HUES48 (cell line): ENCODE measurements around the gene ADAMTS16.
"Not testable (repeated sequence)": the region's sequence is repeated elsewhere in the genome, so short reads cannot be mapped to it uniquely, and the experiment has no call there.

Experiments
- H3K27ac ChIP-seq: one replicate; pipeline ENCODE4 v1.7.0; 2013; ENCODE audit warnings: low read depth, low read length, inconsistent platforms
- H3K27me3 ChIP-seq: 2 replicates; pipeline ENCODE4 v1.6.1; 2013; ENCODE audit warnings: mild to moderate bottlenecking, low read length; ENCODE audit not compliant: control insufficient read depth, insufficient read depth
- H3K36me3 ChIP-seq: 2 replicates; pipeline ENCODE4 v1.6.1; 2013; ENCODE audit warnings: low read length; ENCODE audit not compliant: control insufficient read depth, insufficient read depth
- H3K4me1 ChIP-seq: 2 replicates; pipeline ENCODE4 v1.6.1; 2013; ENCODE audit warnings: mild to moderate bottlenecking, low read length; ENCODE audit not compliant: control insufficient read depth, insufficient read depth
- H3K4me3 ChIP-seq: 2 replicates; pipeline ENCODE4 v1.5.1; 2013; ENCODE audit warnings: mild to moderate bottlenecking, low read depth, low read length
- H3K9ac ChIP-seq: 2 replicates; pipeline ENCODE4 v1.6.1; 2013; ENCODE audit warnings: mild to moderate bottlenecking, low read depth, low read length, moderate library complexity
- H3K9me3 ChIP-seq: 2 replicates; pipeline ENCODE4 v1.6.1; 2013; ENCODE audit warnings: low read length; ENCODE audit not compliant: control insufficient read depth, insufficient read depth

ADAMTS16 gene

DNA sequence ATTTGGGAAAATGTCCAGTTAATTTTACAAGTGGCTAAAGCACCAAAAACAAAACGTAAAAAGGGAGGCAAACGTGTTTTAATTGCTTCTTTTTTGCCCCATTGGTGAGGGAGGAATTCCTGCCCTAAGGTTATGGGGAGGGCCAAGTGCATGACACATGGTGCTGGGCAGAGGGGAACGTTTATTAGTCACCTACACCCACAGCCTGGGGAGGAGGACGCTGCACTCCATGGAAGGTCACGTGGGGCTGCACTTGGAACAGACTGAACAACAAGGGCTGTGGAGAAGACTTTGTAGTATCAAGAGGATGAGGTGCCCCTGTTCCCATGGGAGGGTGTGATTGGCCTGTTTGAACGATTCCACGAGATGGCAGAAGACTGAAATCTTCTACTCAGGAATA lies 13.7 kb upstream of the ADAMTS16 start:
- Histone ChIP-seq H3K36me3 (no peaks in the 10 kb centered on the region), H3K9ac (no peak overlapping the region), H3K4me1 (no peaks in the 10 kb centered on the region), H3K4me3 (no peak overlapping the region), H3K27ac (no peak overlapping the region), H3K9me3 (no peaks in the 10 kb centered on the region), H3K27me3 (no peaks in the 10 kb centered on the region)

DNA sequence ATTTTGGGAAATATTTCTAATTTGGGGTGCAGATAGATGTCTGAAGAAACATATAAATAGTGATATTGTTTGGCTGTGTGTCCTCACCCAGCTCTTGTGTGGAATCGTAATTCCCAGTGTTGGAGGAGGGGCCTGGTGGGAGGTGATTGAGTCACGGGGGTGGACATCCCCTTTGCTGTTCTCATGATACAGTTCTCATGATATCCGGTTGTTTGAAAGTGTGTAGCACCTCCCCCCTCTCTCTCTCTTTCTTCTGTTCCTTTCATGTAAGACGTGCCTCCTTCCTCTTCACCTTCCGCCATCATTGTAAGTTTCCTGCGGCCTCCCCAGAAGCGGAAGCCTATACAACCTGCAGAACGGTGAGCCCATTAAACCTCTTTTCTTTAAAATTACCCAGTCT lies 11.4 kb upstream of the ADAMTS16 start:
- no peaks in the 10 kb centered on the region for H3K27me3 ChIP-seq
- no peak overlapping the region for H3K27ac ChIP-seq
- no peak overlapping the region for H3K9ac ChIP-seq
- H3K4me1 ChIP-seq: no peaks in the 10 kb centered on the region
- H3K9me3 ChIP-seq: peaks cover 2% of the 10 kb centered on the region; the same call in 1 of the 2 replicates
- no peaks in the 10 kb centered on the region for H3K36me3 ChIP-seq
- H3K4me3 ChIP-seq: no peak overlapping the region

DNA sequence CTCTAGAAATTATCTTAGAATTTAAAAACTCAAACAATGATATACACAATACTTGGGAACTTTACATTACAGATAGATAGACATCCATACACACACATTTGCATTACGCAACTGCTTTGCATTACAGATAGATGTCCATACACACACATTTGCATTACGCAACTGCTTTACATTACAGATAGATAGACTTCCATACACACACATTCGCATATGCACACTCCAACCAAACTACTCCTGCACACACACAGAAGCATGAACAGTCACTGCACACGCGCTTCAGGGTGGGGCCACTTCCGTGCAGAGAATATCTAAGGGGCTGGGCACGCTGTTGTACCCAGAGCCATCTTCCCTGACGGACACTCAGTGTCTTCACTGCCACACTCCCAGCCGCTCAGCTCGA lies 7.9 kb upstream of the ADAMTS16 start:
- no peaks in the 10 kb centered on the region for H3K36me3 ChIP-seq
- no peak overlapping the region for H3K4me3 ChIP-seq
- H3K9me3 ChIP-seq: peaks cover 7% of the 10 kb centered on the region; the same call in 1 of the 2 replicates
- H3K27me3 ChIP-seq: no peaks in the 10 kb centered on the region
- no peaks in the 10 kb centered on the region for H3K4me1 ChIP-seq
- H3K27ac ChIP-seq: no peak overlapping the region
- H3K9ac ChIP-seq: no peak overlapping the region

DNA sequence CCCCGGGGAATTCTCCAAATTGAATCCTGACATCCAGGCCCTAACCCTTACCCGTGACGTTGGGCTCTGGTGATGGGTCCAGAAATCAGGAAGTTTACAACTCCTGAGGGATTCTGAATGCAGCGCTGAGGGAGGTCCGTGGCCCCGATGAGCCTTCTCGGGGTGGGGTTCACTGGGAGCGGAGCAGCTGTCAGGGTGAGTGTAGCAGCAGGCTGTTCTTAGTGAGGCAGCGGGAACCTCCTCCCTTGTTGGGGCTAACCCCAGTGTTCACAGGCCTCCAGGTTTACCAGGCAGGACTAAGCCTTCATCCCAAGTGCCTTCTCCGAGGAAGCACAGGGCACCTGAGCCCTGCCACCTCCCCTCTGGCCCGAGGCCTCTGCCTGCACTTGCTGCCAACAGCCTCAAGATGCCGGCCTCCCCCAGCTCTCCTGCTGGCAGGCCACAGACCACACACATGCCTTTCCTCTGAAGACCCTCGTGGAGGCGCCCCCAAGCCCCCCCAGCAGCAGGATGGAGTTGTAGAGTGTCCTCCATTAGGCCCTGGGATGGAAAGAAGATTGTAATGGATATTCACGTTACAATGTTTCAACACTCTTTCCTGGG lies 7.3 kb upstream of the ADAMTS16 start:
- no peaks in the 10 kb centered on the region for H3K27me3 ChIP-seq
- H3K9me3 ChIP-seq: peaks cover 7% of the 10 kb centered on the region; the same call in 1 of the 2 replicates
- H3K4me1 ChIP-seq: no peaks in the 10 kb centered on the region
- no peaks in the 10 kb centered on the region for H3K36me3 ChIP-seq
- H3K27ac ChIP-seq: no peak overlapping the region
- no peak overlapping the region for H3K4me3 ChIP-seq
- H3K9ac ChIP-seq: no peak overlapping the region

DNA sequence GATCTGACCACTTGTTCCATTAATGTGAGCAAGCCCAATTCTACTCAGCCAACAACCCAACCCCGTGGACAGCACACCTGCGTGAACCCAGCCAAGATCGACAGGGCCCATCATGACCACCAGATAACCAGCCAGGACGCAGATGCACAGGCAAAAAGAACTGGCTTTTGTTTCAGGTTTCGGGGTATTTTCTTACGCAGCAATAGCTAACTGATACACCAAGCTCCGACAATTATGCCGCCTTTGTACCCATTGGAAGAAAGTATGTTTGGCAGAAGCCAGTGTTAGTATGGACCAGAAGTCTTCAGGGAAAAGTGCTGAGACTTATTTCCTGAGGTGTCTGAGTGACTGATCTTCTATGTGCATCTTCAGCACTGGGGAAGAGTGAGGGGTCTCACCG lies 6.0 kb upstream of the ADAMTS16 start:
- no peaks in the 10 kb centered on the region for H3K4me1 ChIP-seq
- H3K9me3 ChIP-seq: peaks cover 7% of the 10 kb centered on the region; the same call in 1 of the 2 replicates
- no peaks in the 10 kb centered on the region for H3K36me3 ChIP-seq
- peaks cover 2% of the 10 kb centered on the region for H3K27me3 ChIP-seq
- H3K9ac ChIP-seq: no peak overlapping the region
- no peak overlapping the region for H3K4me3 ChIP-seq
- no peak overlapping the region for H3K27ac ChIP-seq

DNA sequence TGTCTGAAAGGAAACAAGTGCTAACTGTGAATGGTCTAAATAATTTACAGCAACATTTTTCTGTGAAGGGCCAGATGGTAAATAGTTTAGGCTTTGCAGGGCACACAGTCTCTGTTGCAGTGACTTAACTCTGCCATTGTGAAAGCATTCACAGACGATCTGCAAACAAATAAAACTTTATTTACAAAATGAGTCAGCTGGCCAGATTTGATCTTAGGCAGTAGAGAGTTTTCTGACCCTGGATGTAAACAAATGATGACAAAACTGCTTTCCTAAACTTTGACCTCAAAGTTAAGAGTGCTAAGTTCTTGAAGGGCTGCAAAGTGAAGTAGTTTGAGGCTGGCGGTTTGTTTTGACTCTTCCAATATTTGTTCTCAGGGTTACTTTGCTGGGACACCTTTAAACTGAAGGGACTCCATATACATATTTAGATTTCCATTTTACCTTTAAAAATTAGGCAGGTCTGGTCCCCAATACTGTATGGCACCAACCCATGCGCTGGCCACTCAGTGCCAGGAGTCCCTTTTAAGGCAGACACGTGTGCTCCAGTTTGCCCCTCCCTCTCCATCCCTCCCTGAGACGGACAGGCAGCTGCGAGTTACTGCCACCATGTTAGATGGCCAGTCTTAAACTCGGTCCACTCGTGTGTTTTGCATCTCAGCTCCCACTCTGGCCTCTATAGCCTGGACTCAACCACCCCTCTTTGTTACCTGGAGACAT lies 4.0 kb upstream of the ADAMTS16 start:
- H3K4me3 ChIP-seq: no peak overlapping the region
- H3K9ac ChIP-seq: no peak overlapping the region
- no peaks in the 10 kb centered on the region for H3K36me3 ChIP-seq
- peaks cover 7% of the 10 kb centered on the region; the same call in 1 of the 2 replicates for H3K9me3 ChIP-seq
- peaks cover under 1% of the 10 kb centered on the region; the same call in 1 of the 2 replicates for H3K4me1 ChIP-seq
- H3K27me3 ChIP-seq: peaks cover 16% of the 10 kb centered on the region
- peak overlapping the region; percentile 60 for H3K27ac ChIP-seq

DNA sequence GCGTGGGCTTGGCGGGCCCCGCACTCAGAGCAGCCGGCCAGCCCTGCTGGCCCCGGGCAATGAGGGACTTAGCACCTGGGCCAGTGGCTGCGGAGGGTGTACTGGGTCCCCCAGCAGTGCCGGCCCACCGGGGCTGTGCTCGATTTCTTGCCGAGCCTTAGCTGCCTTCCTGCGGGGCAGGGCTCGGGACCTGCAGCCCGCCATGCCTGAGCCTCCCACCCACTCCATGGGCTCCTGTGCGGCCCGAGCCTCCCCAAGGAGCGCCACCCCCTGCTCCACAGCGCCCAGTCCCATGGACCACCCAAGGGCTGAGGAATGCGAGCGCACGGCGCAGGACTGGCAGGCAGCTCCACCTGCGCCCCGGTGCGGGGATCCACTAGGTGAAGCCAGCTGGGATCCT lies 2.3 kb upstream of the ADAMTS16 start:
- H3K27ac ChIP-seq, H3K36me3 ChIP-seq, H3K4me3 ChIP-seq, H3K9me3 ChIP-seq, H3K9ac ChIP-seq, H3K4me1 ChIP-seq: not testable (repeated sequence)
- peaks cover 21% of the 10 kb centered on the region for H3K27me3 ChIP-seq

DNA sequence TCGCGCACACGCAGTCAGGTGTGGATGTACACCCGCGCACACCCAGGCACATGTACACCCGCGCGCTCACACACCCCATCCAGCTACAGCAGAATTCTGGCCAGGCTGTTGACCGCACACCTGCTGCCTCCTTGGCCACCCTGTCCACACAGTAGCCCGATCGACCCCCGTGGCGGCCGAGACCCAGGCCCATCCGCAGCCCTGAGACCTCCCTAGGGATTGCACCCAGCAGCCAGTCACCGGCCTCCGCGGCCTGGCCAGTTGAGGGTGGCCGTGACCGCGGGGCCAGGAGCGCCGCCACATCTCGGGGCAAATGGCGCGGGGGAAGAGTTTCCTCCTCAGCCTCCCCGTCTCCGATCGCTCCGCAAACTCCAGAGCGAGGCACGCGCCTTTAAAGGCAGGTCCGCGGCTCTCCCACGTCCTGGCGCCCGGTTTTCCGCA lies 774 bp upstream of the ADAMTS16 start:
- Histone ChIP-seq H3K27me3 (peaks cover 21% of the 10 kb centered on the region), H3K4me3 (peak overlapping the region; percentile 78), H3K9me3 (no peaks in the 10 kb centered on the region), H3K4me1 (peaks cover 6% of the 10 kb centered on the region), H3K36me3 (no peaks in the 10 kb centered on the region; the same call in 1 of the 2 replicates), H3K9ac (peak overlapping the region; percentile 67), H3K27ac (no peak overlapping the region)

DNA sequence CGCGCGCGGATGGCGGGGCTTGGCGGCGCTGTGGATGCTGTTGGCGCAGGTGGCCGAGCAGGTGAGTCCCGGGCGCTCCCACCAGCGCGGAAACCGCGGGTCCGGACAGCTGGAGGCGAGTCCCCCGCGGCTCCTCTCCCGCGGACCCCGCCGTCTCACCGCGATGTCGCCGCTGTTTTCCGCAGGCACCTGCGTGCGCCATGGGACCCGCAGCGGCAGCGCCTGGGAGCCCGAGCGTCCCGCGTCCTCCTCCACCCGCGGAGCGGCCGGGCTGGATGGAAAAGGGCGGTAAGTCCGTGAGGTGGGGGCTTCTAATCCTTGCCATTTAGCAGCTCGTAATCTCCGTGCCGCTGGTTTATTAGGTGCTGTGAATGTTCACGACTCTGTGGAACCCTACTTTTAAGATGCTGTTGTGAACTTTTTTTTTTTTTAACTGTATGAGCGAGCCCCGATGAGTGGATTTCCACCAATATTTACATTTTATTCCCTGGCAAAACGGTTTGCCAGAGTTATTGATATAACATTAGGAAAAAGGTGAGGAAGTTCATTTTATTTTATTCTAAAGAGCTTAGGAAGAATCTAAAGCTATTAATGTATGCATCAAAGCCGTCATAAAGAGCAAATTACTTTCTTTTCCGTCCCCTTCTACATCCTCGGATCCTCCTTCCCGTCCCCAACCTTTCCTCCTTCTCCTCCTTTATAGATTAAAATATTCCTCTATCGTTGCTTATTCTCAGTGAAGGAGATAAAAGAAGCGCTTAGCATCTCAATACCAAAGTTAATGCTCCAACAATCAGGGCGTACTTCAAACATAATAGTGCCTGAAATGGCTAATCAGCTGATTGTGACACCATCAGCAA lies 579 bp downstream of the ADAMTS16 start:
- Histone ChIP-seq H3K9me3 (no peaks in the 10 kb centered on the region), H3K27me3 (peaks cover 21% of the 10 kb centered on the region), H3K4me1 (peaks cover 6% of the 10 kb centered on the region), H3K27ac (no peak overlapping the region), H3K4me3 (peak overlapping the region; percentile 78), H3K9ac (peak overlapping the region; percentile 47; the same call in 1 of the 2 replicates), H3K36me3 (no peaks in the 10 kb centered on the region; the same call in 1 of the 2 replicates)

DNA sequence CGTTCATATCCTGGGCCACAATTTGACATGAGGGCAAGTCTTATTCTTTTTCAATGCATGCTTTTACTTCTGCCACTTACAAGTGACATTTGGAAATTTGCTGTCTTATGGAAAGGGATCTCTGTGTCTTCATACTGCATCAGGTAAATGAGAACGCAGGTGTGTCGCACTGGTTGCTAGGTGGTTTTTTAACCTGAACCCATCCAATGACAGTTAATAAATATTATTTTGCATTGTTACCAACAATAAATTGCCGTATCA lies 1.1 kb downstream of the ADAMTS16 start:
- Histone ChIP-seq H3K9ac (no peak overlapping the region), H3K4me1 (peaks cover 6% of the 10 kb centered on the region), H3K27me3 (peaks cover 21% of the 10 kb centered on the region), H3K9me3 (no peaks in the 10 kb centered on the region), H3K27ac (no peak overlapping the region), H3K36me3 (peaks cover 4% of the 10 kb centered on the region), H3K4me3 (peak overlapping the region; percentile 78)
